CD4-positive, alpha-beta T cell (primary cell): ENCODE measurements around the gene AKAP8L. TPM values are rescaled to one million over a fixed set of nuclear protein-coding genes. Genes with fewer than 3 reads are reported as not detected.

Source experiments
- ATAC-seq: fragments of 200-7000 bp; cut with Tn5 transposase; one replicate; pipeline ENCODE4 v1.10.0; 2022; ENCODE audit warnings: mild to moderate bottlenecking; ENCODE audit not compliant: poor library complexity
- CTCF ChIA-PET: fragments of 350-600 bp; sonication (Branson Sonifier 250); formaldehyde crosslinking; loops from one replicate; lab custom pipeline; 2021; ENCODE audit warnings: antibody characterized with exemption, inconsistent platforms; lab: Charles Lee
- POLR2A ChIA-PET: fragments of 350-600 bp; sonication (Branson Sonifier 250); formaldehyde crosslinking; loops from one replicate; lab custom pipeline; 2021; ENCODE audit warnings: antibody characterized with exemption, inconsistent platforms; lab: Charles Lee
- DNase-seq, 14 experiments: peaks; one replicate each; pipeline ENCODE4 v3.0.0-alpha.2; 2013 to 2020; ENCODE audit warnings: mixed read lengths in 2 of 14
- H3K27ac ChIP-seq, 2 donors: one replicate each; pipeline versions ENCODE4 v1.5.1 to v1.7.0; 2013; ENCODE audit warnings: low read length in 2 of 2, low read depth in 1 of 2, mild to moderate bottlenecking in 1 of 2
- H3K27me3 ChIP-seq, 2 experiments: 1 replicate in 1 of 2; 2 replicates in 1 of 2; pipeline versions ENCODE4 v1.6.1 to v1.7.0; 2013; ENCODE audit warnings: low read length in 2 of 2, control low read depth in 1 of 2, mild to moderate bottlenecking in 1 of 2, moderate library complexity in 1 of 2; ENCODE audit not compliant: insufficient read depth in 2 of 2, control insufficient read depth in 1 of 2
- H3K36me3 ChIP-seq: one replicate; pipeline ENCODE4 v1.6.1; 2013; ENCODE audit warnings: low read length, control low read depth; ENCODE audit not compliant: insufficient read depth
- H3K4me1 ChIP-seq: one replicate; pipeline ENCODE4 v1.6.1; 2013; ENCODE audit warnings: low read length, control low read depth; ENCODE audit not compliant: insufficient read depth
- H3K4me3 ChIP-seq: one replicate; pipeline ENCODE4 v1.5.1; 2013; ENCODE audit warnings: mild to moderate bottlenecking, low read length, moderate library complexity
- H3K9me3 ChIP-seq, 2 experiments: 1 replicate in 1 of 2; 2 replicates in 1 of 2; pipeline versions ENCODE4 v1.6.1 to v1.7.0; 2013; ENCODE audit warnings: low read length in 2 of 2, mild to moderate bottlenecking in 2 of 2, control low read depth in 1 of 2, moderate library complexity in 1 of 2; ENCODE audit not compliant: control insufficient read depth in 1 of 2, insufficient read depth in 1 of 2
- H3K27ac Mint-ChIP-seq: one replicate; pipeline ENCODE4 v1.8.0; 2020; ENCODE audit warnings: mixed read lengths
- H3K27me3 Mint-ChIP-seq: one replicate; pipeline ENCODE4 v1.8.0; 2021; ENCODE audit warnings: mixed read lengths
- H3K36me3 Mint-ChIP-seq: one replicate; pipeline ENCODE4 v1.8.0; 2021; ENCODE audit warnings: low read depth, mixed read lengths
- H3K4me1 Mint-ChIP-seq: one replicate; pipeline ENCODE4 v1.8.0; 2021; ENCODE audit warnings: low read depth, mixed read lengths
- H3K4me3 Mint-ChIP-seq: one replicate; pipeline ENCODE4 v1.8.0; 2020; ENCODE audit warnings: mild to moderate bottlenecking, mixed read lengths
- H3K9me3 Mint-ChIP-seq: one replicate; pipeline ENCODE4 v1.8.0; 2020; ENCODE audit warnings: mixed read lengths
- CTCF ChIP-seq: fragments of 200-600 bp; IDR thresholded peaks from one replicate; pipeline ENCODE4 v1.8.0; 2022; ENCODE audit warnings: antibody characterized with exemption, mild to moderate bottlenecking
- intact Hi-C, 2 experiments: fragments of 100-400 bp; cut with DNase I in 1 of 2; cut with micrococcal nuclease in 1 of 2; formaldehyde crosslinking; loops; one replicate each; pipeline versions ENCODE4 v1.15.1 to v1.9.0; 2023 to 2025; cut with DNase I, micrococcal nuclease
- total RNA-seq, 174 experiments: library from RNA in 2 of 174; stranded (reverse) in 2 of 174; gene quantifications; one replicate each; pipeline ENCODE4 v1.2.3 and lab custom pipeline; 2021 to 2026

Gene AKAP8L
- total RNA-seq, 2 experiments from 2014 or later: 157 to 162 TPM

GRCh38 chr19:15463861-15464371 is 45.1 kb upstream of the AKAP8L start:
- Mint-ChIP-seq H3K27me3 (no peaks in the 10 kb centered on the region), H3K9me3 (no peaks in the 10 kb centered on the region), H3K36me3 (peaks cover 46% of the 10 kb centered on the region), H3K4me1 (peaks cover 61% of the 10 kb centered on the region), H3K27ac (peak overlapping the region; percentile 98), H3K4me3 (peak overlapping the region; percentile 98)
- Histone ChIP-seq H3K9me3 (no peaks in the 10 kb centered on the region), H3K4me3 (peak overlapping the region; percentile 98), H3K4me1 (peaks cover 85% of the 10 kb centered on the region), H3K27me3 (no peaks in the 10 kb centered on the region), H3K27ac (peak overlapping the region; percentile 91 to 93), H3K36me3 (peaks cover 28% of the 10 kb centered on the region)
- ChIA-PET POLR2A (interaction anchor here (0.6 to 8.1 kb wide), 14 partner anchors 9 to 91 kb away, joined by 3 to 76 read pairs (median 10); partner anchors contain the start of genes AKAP8, AKAP8L and PGLYRP2), CTCF (interaction anchor here (2.1 to 2.9 kb wide), 3 partner anchors 16 to 92 kb away, joined by 5 to 21 read pairs (median 9); partner anchors contain the start of gene AKAP8L)
- ATAC-seq (peak; percentile 86), DNase-seq (peak; percentile 66 to 90 (median 79))
- intact Hi-C loops: loop anchor here (1.0 to 10.0 kb wide), 4 partner anchors 32 to 88 kb away; partner anchors contain the start of gene AKAP8L (in 1 of the 2)
- TF ChIP-seq CTCF: no peak

- ChIA-PET CTCF (interaction anchor here (1.2 to 2.1 kb wide), 2 partner anchors 94 to 370 kb away, joined by 3 to 9 read pairs; no protein-coding TSS in a partner anchor), POLR2A (interaction anchor here (0.9 to 3.3 kb wide), 4 partner anchors 10 to 89 kb away, joined by 4 to 39 read pairs (median 6); partner anchors contain the start of gene AKAP8L)
- no peaks in the 10 kb centered on the region for H3K9me3 Mint-ChIP-seq
- peak overlapping the region; percentile 98 for H3K27ac Mint-ChIP-seq
- Histone ChIP-seq H3K9me3 (no peaks in the 10 kb centered on the region), H3K27ac (peak overlapping the region; percentile 47 to 58), H3K4me1 (peaks cover 64% of the 10 kb centered on the region), H3K4me3 (no peak overlapping the region), H3K36me3 (peaks cover 45% of the 10 kb centered on the region), H3K27me3 (no peaks in the 10 kb centered on the region)
- intact Hi-C loops: loop anchor here (2.0 to 10.0 kb wide), 3 partner anchors 43 to 91 kb away; partner anchors contain the start of gene AKAP8L (in 1 of the 2)
- ATAC-seq (no peak), DNase-seq (no peak)
- H3K36me3 Mint-ChIP-seq: peaks cover 56% of the 10 kb centered on the region
- H3K4me3 Mint-ChIP-seq: peak overlapping the region; percentile 98
- no peaks in the 10 kb centered on the region for H3K27me3 Mint-ChIP-seq
- no peak for TF ChIP-seq CTCF
- peaks cover 39% of the 10 kb centered on the region for H3K4me1 Mint-ChIP-seq
Observed at GRCh38 chr19:15461694-15462093, 42.9 kb upstream of the AKAP8L start.

GRCh38 chr19:15457701-15458484 is 39.1 kb upstream of the AKAP8L start:
- peaks cover 82% of the 10 kb centered on the region for H3K36me3 ChIP-seq
- H3K4me1 ChIP-seq: peaks cover 54% of the 10 kb centered on the region
- peaks cover 27% of the 10 kb centered on the region for H3K4me1 Mint-ChIP-seq
- H3K27ac Mint-ChIP-seq: no peak overlapping the region
- H3K4me3 Mint-ChIP-seq: peak overlapping the region; percentile 11
- H3K27me3 ChIP-seq: no peaks in the 10 kb centered on the region
- H3K4me3 ChIP-seq: no peak overlapping the region
- POLR2A ChIA-PET: interaction anchor here (0.5 to 2.3 kb wide), 2 partner anchors 39 to 832 kb away, joined by 4 to 9 read pairs; partner anchors contain the start of gene AKAP8L
- no peak for DNase-seq
- H3K27ac ChIP-seq: no peak overlapping the region
- intact Hi-C loops: no loop called here
- TF ChIP-seq CTCF: no peak
- CTCF ChIA-PET: no interaction called here
- no peaks in the 10 kb centered on the region for H3K27me3 Mint-ChIP-seq
- no peaks in the 10 kb centered on the region for H3K9me3 ChIP-seq
- peaks cover 71% of the 10 kb centered on the region for H3K36me3 Mint-ChIP-seq
- ATAC-seq: no peak
- no peaks in the 10 kb centered on the region for H3K9me3 Mint-ChIP-seq
